IMR-90 (cell line): ENCODE data around the gene CD70. TPM values are rescaled to one million over a fixed set of nuclear protein-coding genes. Genes with fewer than 3 reads are reported as not detected.

Source experiments
- ATAC-seq: fragments of 200-7000 bp; cut with Tn5 transposase; 2 replicates; pipeline ENCODE4 v1.9.1; 2020; ENCODE audit warnings: low read depth, mild to moderate bottlenecking, moderate library complexity
- BruUV-seq: library from RNA; stranded (reverse); fragments of 400-500 nt; replicated peaks from 2 replicates; lab custom pipeline; 2021; lab: Mats Ljungman, UMichigan
- CTCF ChIA-PET: fragments of 300-600 bp; formaldehyde crosslinking; extraction: SDS; loops from one replicate; lab custom pipeline; 2021; ENCODE audit warnings: antibody characterized with exemption; lab: Yijun Ruan, JAX
- POLR2A ChIA-PET: fragments of 300-600 bp; sonication (Branson Sonifier 250); formaldehyde crosslinking; loops from one replicate; lab custom pipeline; 2022; ENCODE audit warnings: antibody characterized with exemption; ENCODE audit not compliant: unreplicated experiment; lab: Charles Lee
- DNase-seq: peaks from one replicate; pipeline ENCODE4 v3.0.0; 2013
- H2AFZ ChIP-seq: replicated peaks from 2 replicates; pipeline ENCODE3; 2013; ENCODE audit warnings: low read length, mild to moderate bottlenecking; ENCODE audit not compliant: poor library complexity
- H2AK5ac ChIP-seq: 2 replicates; pipeline ENCODE4 v1.6.1; 2013; ENCODE audit warnings: low read depth, low read length, inconsistent platforms
- H2AK9ac ChIP-seq: replicated peaks from 2 replicates; pipeline ENCODE3; 2013; ENCODE audit warnings: mild to moderate bottlenecking, low read depth, low read length, moderate library complexity; ENCODE audit not compliant: poor library complexity
- H2BK120ac ChIP-seq: 2 replicates; pipeline ENCODE4 v1.6.1; 2013; ENCODE audit warnings: low read depth, low read length, inconsistent platforms
- H2BK15ac ChIP-seq: 3 replicates; pipeline ENCODE4 v1.6.1; 2013; ENCODE audit warnings: low read depth, low read length, inconsistent platforms
- H2BK20ac ChIP-seq: 2 replicates; pipeline ENCODE4 v1.6.1; 2013; ENCODE audit warnings: low read depth, mild to moderate bottlenecking, inconsistent platforms, low read length, moderate library complexity
- H2BK5ac ChIP-seq: 2 replicates; pipeline ENCODE4 v1.6.1; 2013; ENCODE audit warnings: mild to moderate bottlenecking, low read depth, low read length, inconsistent platforms; ENCODE audit not compliant: poor library complexity, severe bottlenecking
- H3K14ac ChIP-seq: replicated peaks from 2 replicates; pipeline ENCODE4 v1.6.1; 2013; ENCODE audit warnings: low read depth, low read length, inconsistent platforms
- H3K18ac ChIP-seq: 2 replicates; pipeline ENCODE4 v1.6.1; 2013; ENCODE audit warnings: low read depth, low read length, control low read depth
- H3K23ac ChIP-seq: 2 replicates; pipeline ENCODE4 v1.6.1; 2013; ENCODE audit warnings: low read depth, low read length, inconsistent platforms
- H3K27ac ChIP-seq: 2 replicates; pipeline ENCODE4 v1.5.1; 2013; ENCODE audit warnings: mild to moderate bottlenecking, control low read depth, low read length; ENCODE audit not compliant: insufficient read depth
- H3K27me3 ChIP-seq: 2 replicates; pipeline ENCODE4 v1.6.1; 2013; ENCODE audit warnings: low read length; ENCODE audit not compliant: control insufficient read depth, insufficient read depth
- H3K36me3 ChIP-seq: 2 replicates; pipeline ENCODE4 v1.6.1; 2013; ENCODE audit warnings: low read length, mixed read lengths; ENCODE audit not compliant: control insufficient read depth, insufficient read depth
- H3K4ac ChIP-seq: 2 replicates; pipeline ENCODE4 v1.6.1; 2013; ENCODE audit warnings: low read depth, low read length, inconsistent platforms
- H3K4me1 ChIP-seq: 2 replicates; pipeline ENCODE4 v1.6.1; 2013; ENCODE audit warnings: low read length, mixed read lengths; ENCODE audit not compliant: control insufficient read depth, insufficient read depth
- H3K4me2 ChIP-seq: 2 replicates; pipeline ENCODE4 v1.6.1; 2013; ENCODE audit warnings: low read depth, mild to moderate bottlenecking, control low read depth, low read length, moderate library complexity
- H3K4me3 ChIP-seq: 2 replicates; pipeline ENCODE4 v1.5.1; 2013; ENCODE audit warnings: low read depth, mild to moderate bottlenecking, control low read depth, low read length, moderate library complexity; ENCODE audit not compliant: insufficient read depth
- H3K56ac ChIP-seq: 2 replicates; pipeline ENCODE4 v1.6.1; 2013; ENCODE audit warnings: low read length, inconsistent platforms; ENCODE audit not compliant: insufficient read depth; ENCODE audit errors: extremely low read depth
- H3K79me1 ChIP-seq, 2 experiments: 2 replicates each; pipeline ENCODE4 v1.6.1; 2013; ENCODE audit warnings: low read length in 2 of 2, inconsistent platforms in 1 of 2, low read depth in 1 of 2
- H3K9ac ChIP-seq: 2 replicates; pipeline ENCODE4 v1.6.1; 2013; ENCODE audit warnings: low read depth, low read length, control low read depth
- H3K9me1 ChIP-seq: 2 replicates; pipeline ENCODE4 v1.6.1; 2013; ENCODE audit warnings: low read length, inconsistent platforms; ENCODE audit not compliant: insufficient read depth
- H3K9me3 ChIP-seq: 2 replicates; pipeline ENCODE4 v1.6.1; 2013; ENCODE audit warnings: low read length; ENCODE audit not compliant: control insufficient read depth, insufficient read depth
- H4K20me1 ChIP-seq: 2 replicates; pipeline ENCODE4 v1.6.1; 2013; ENCODE audit warnings: low read length, inconsistent platforms; ENCODE audit not compliant: insufficient read depth
- H4K5ac ChIP-seq: 2 replicates; pipeline ENCODE4 v1.6.1; 2013; ENCODE audit warnings: mild to moderate bottlenecking, low read depth, low read length, control low read depth
- H4K8ac ChIP-seq, 2 experiments: 2 replicates each; pipeline ENCODE4 v1.6.1; 2013; ENCODE audit warnings: low read depth in 2 of 2, low read length in 2 of 2, control low read depth in 1 of 2, inconsistent platforms in 1 of 2
- H4K91ac ChIP-seq: 2 replicates; pipeline ENCODE4 v1.6.1; 2013; ENCODE audit warnings: low read depth, low read length, inconsistent platforms; ENCODE audit not compliant: insufficient read depth
- BHLHE40 ChIP-seq: fragments of 150-350 bp; IDR thresholded peaks from 2 replicates; pipeline ENCODE4 v1.6.1; 2016; ENCODE audit warnings: mild to moderate bottlenecking, low read depth, low read length
- CEBPB ChIP-seq: IDR thresholded peaks from 2 replicates; pipeline ENCODE4 v1.6.1; 2012; ENCODE audit warnings: low read depth, low read length, improper control_type of control experiment
- CHD1 ChIP-seq: IDR thresholded peaks from 2 replicates; pipeline ENCODE4 v1.6.1; 2012; ENCODE audit warnings: low read depth, low read length, improper control_type of control experiment
- MAFK ChIP-seq: IDR thresholded peaks from 2 replicates; pipeline ENCODE4 v1.6.1; 2012; ENCODE audit warnings: low read depth, low read length, improper control_type of control experiment
- MAZ ChIP-seq: IDR thresholded peaks from 2 replicates; pipeline ENCODE4 v1.6.1; 2012; ENCODE audit warnings: low read depth, mild to moderate bottlenecking, low read length, improper control_type of control experiment, moderate library complexity, borderline replicate concordance
- NFE2L2 ChIP-seq: fragments of 150-350 bp; IDR thresholded peaks from 2 replicates; pipeline ENCODE4 v1.6.1; 2016; ENCODE audit warnings: low read depth, mild to moderate bottlenecking, low read length
- POLR2A ChIP-seq: IDR thresholded peaks from 2 replicates; pipeline ENCODE4 v1.6.1; 2012; ENCODE audit warnings: mild to moderate bottlenecking, low read depth, low read length
- RAD21 ChIP-seq: IDR thresholded peaks from 2 replicates; pipeline ENCODE4 v1.6.1; 2012; ENCODE audit warnings: low read length, improper control_type of control experiment
- RFX5 ChIP-seq: IDR thresholded peaks from 2 replicates; pipeline ENCODE4 v1.8.0; 2012; ENCODE audit warnings: low read depth, mild to moderate bottlenecking, low read length, moderate library complexity
- SMC3 ChIP-seq: fragments of 150-350 bp; IDR thresholded peaks from 2 replicates; pipeline ENCODE4 v1.6.1; 2016; ENCODE audit warnings: low read depth, mild to moderate bottlenecking, antibody characterized with exemption, low read length, moderate library complexity
- WGBS, 2 experiments: methylation state at CpG; one replicate each; pipeline versions ENCODE4 v1.1.5 to v1.1.7; 2013; ENCODE audit warnings: missing lambda C conversion rate in 2 of 2; ENCODE audit not compliant: insufficient read length in 1 of 2; ENCODE audit errors: extremely low coverage in 2 of 2; 5-methylcytosine and 5-hydroxymethylcytosine counted together
- dilution Hi-C: fragments of 300-500 bp; cut with HindIII; formaldehyde crosslinking; loops from one replicate; pipeline ENCODE4 v1.14.3; 2018; ENCODE audit warnings: low sequenced_read_pairs; ENCODE audit not compliant: unreplicated experiment
- in situ Hi-C: fragments of 300-500 bp; cut with MboI; formaldehyde crosslinking; loops from 3 replicates; pipeline ENCODE4 v1.14.3; 2019; ENCODE audit warnings: low sequenced_read_pairs, inconsistent platforms, mixed read lengths
- intact Hi-C: fragments of 100-400 bp; cut with micrococcal nuclease; formaldehyde crosslinking; loops from 2 replicates; pipeline ENCODE4 v1.10.0; 2022
- polyA plus RNA-seq, 3 experiments: library from polyadenylated mRNA; depleted of rRNA; stranded (reverse); fragments of >200 nt; gene quantifications; 2 replicates each; pipeline ENCODE4 v1.2.3, GENCODE V29; 2012; ENCODE audit warnings: low replicate concordance in 1 of 3
- total RNA-seq: library from RNA; depleted of rRNA; stranded (reverse); fragments of >200 nt; gene quantifications from 2 replicates; pipeline ENCODE4 v1.2.3, GENCODE V29; 2012
- TF ChIP-seq, protein P1 (sequence below): fragments of 150-350 bp; IDR thresholded peaks from 2 replicates; pipeline ENCODE4 v1.6.1; 2016; ENCODE audit warnings: low read depth, mild to moderate bottlenecking, low read length, moderate library complexity, borderline replicate concordance

CD70 gene
- total and polyA plus RNA-seq, 2 of the 4 experiments (the other 2 are of a cell fraction) = not detected

DNA sequence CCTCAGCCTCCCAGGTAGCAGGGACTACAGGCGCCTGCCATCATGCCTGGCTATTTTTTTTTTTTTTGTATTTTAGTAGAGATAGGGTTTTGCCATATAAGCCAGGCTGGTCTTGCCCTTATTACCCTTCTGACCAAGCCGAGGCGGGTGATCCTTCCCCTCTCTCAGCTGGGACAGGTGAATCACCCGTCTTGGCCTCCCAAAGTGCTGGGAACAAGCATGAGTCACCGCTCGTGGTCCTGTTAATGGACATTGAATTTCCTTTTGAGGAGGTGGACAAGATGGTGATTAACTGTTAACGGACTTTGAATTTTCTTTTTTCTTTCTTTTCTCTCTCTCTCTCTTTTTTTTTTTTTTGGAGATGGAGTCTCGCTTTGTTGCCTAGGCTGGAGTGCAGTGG is 10.6 kb downstream of the CD70 start:
- Histone ChIP-seq H3K79me1 (no peaks in the 10 kb centered on the region), H2AFZ (no peak overlapping the region), H3K9ac (no peak overlapping the region), H3K14ac (no peak overlapping the region), H2AK9ac (no peak overlapping the region), H2BK5ac (no peak overlapping the region), H3K9me3 (no peaks in the 10 kb centered on the region), H3K4ac (no peak overlapping the region), H4K91ac (no peak overlapping the region), H4K8ac (no peak overlapping the region), H4K20me1 (no peaks in the 10 kb centered on the region), H3K27ac (no peak overlapping the region), H3K18ac (no peak overlapping the region), H3K4me2 (no peak overlapping the region), H3K4me1 (no peaks in the 10 kb centered on the region), H2AK5ac (no peak overlapping the region), H4K5ac (no peak overlapping the region), H3K23ac (no peak overlapping the region), H3K27me3 (no peaks in the 10 kb centered on the region), H3K36me3 (no peaks in the 10 kb centered on the region), H3K4me3 (no peak overlapping the region), H3K56ac (no peak overlapping the region), H2BK20ac (no peak overlapping the region), H2BK15ac (no peak overlapping the region), H2BK120ac (no peak overlapping the region), H3K9me1 (no peaks in the 10 kb centered on the region)
- ATAC-seq (no peak), DNase-seq (peak; percentile 12)
- intact Hi-C loops = no loop called here
- in situ Hi-C loops = no loop called here
- no peak for TF ChIP-seq NFE2L2
- no peak for TF ChIP-seq MAFK
- TF ChIP-seq MAZ = no peak
- TF ChIP-seq CEBPB = no peak
- TF ChIP-seq, protein P1, sequence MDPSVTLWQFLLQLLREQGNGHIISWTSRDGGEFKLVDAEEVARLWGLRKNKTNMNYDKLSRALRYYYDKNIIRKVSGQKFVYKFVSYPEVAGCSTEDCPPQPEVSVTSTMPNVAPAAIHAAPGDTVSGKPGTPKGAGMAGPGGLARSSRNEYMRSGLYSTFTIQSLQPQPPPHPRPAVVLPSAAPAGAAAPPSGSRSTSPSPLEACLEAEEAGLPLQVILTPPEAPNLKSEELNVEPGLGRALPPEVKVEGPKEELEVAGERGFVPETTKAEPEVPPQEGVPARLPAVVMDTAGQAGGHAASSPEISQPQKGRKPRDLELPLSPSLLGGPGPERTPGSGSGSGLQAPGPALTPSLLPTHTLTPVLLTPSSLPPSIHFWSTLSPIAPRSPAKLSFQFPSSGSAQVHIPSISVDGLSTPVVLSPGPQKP = no peak
- no peak for TF ChIP-seq SMC3
- TF ChIP-seq RFX5 = no peak
- TF ChIP-seq POLR2A = no peak
- TF ChIP-seq CHD1 = no peak
- no peak for TF ChIP-seq BHLHE40
- no peak for TF ChIP-seq RAD21
- BruUV-seq = no TSS peak
- ChIA-PET CTCF (no interaction called here), POLR2A (no interaction called here)
- WGBS, 2 experiments = no CpG with 5 or more reads among the region's 8 CpGs
- dilution Hi-C loops = no loop called here
